ELR (cell line): ENCODE data around the gene CCDC34.

Source experiments
- DNase-seq: peaks from one replicate; pipeline ENCODE4 v3.0.0-alpha.2; 2015; ENCODE audit warnings: low read depth

CCDC34 gene

DNA sequence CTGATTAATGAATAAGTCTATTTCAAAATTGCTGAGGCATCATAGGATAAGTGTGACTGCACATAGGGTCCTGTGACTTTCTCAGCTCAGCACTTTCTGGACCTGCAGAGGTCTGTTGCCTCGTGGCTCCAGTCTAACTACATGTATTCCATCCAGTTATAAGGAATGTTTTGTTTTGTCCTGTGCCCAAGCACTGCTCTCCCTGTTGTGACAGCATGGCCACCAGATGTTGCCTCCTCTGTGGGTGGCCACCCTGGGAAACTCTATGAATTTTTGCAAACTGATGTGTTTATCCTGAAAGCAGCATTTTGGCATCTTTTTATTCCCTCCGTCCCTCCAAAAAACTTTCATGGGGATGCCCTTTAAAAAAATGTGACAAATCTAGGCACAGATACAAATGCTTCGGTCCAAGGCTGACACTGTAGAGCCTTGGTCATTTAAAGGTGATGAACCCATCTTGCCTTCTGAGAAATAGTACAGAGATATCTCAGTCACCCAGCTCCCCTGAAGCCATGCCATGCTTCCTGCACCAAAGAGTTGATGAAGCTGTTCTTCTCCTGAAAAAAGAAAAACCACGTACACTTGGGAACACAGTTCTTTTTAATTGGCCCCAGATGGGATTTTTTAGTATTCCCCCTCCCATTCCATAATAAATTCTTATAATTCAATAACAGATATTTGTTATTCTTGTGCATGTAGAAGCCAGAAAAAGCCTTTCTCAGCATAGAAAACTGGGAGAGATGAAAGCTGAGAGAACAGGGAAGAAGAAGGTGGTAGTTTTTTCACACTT, 72.6 kb downstream of the CCDC34 start:
- DNase-seq = no peak
